Kidney epithelial cell (primary cell): Measurements from ENCODE around the gene UHMK1. TPM values are rescaled to one million over a fixed set of nuclear protein-coding genes. Genes with fewer than 3 reads are reported as not detected.

Experiments
- DNase-seq: peaks from one replicate; pipeline ENCODE4 v3.0.0-alpha.2; 2010; ENCODE audit warnings: low read depth
- H3K27me3 ChIP-seq: 2 replicates; pipeline ENCODE4 v1.6.0; 2011; ENCODE audit warnings: low read length; ENCODE audit not compliant: control insufficient read depth, insufficient read depth
- H3K36me3 ChIP-seq: 2 replicates; pipeline ENCODE4 v1.5.1; 2011; ENCODE audit warnings: low read length; ENCODE audit not compliant: control insufficient read depth, insufficient read depth
- H3K4me3 ChIP-seq: 2 replicates; pipeline ENCODE4 v1.5.1; 2011; ENCODE audit warnings: low read depth, mild to moderate bottlenecking, control low read depth, low read length
- total RNA-seq: library from RNA; depleted of rRNA; stranded (reverse); fragments of >200 nt; gene quantifications from 2 replicates; pipeline ENCODE4 v1.2.3, GENCODE V29; 2015
- TF ChIP-seq, protein P1 (sequence below): IDR thresholded peaks from 2 replicates; pipeline ENCODE4 v1.5.1; 2011; ENCODE audit warnings: mild to moderate bottlenecking, moderate library complexity, low read length, control low read depth, inconsistent platforms; ENCODE audit not compliant: insufficient read depth, poor library complexity, severe bottlenecking

Gene UHMK1
- total RNA-seq, 1 donor from 2014 or later = 61.2 TPM

GRCh38 chr1:162548170-162548569 lies 50.6 kb downstream of the UHMK1 start:
- H3K4me3 ChIP-seq = no peak overlapping the region
- DNase-seq = no peak
- TF ChIP-seq, protein P1, sequence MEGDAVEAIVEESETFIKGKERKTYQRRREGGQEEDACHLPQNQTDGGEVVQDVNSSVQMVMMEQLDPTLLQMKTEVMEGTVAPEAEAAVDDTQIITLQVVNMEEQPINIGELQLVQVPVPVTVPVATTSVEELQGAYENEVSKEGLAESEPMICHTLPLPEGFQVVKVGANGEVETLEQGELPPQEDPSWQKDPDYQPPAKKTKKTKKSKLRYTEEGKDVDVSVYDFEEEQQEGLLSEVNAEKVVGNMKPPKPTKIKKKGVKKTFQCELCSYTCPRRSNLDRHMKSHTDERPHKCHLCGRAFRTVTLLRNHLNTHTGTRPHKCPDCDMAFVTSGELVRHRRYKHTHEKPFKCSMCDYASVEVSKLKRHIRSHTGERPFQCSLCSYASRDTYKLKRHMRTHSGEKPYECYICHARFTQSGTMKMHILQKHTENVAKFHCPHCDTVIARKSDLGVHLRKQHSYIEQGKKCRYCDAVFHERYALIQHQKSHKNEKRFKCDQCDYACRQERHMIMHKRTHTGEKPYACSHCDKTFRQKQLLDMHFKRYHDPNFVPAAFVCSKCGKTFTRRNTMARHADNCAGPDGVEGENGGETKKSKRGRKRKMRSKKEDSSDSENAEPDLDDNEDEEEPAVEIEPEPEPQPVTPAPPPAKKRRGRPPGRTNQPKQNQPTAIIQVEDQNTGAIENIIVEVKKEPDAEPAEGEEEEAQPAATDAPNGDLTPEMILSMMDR = no peak
- no peaks in the 10 kb centered on the region for H3K36me3 ChIP-seq
- H3K27me3 ChIP-seq = no peaks in the 10 kb centered on the region

GRCh38 chr1:162549001-162549400 lies 51.4 kb downstream of the UHMK1 start:
- no peak for DNase-seq
- TF ChIP-seq, protein P1 = no peak
- H3K4me3 ChIP-seq = no peak overlapping the region
- no peaks in the 10 kb centered on the region for H3K36me3 ChIP-seq
- H3K27me3 ChIP-seq = no peaks in the 10 kb centered on the region

DNA sequence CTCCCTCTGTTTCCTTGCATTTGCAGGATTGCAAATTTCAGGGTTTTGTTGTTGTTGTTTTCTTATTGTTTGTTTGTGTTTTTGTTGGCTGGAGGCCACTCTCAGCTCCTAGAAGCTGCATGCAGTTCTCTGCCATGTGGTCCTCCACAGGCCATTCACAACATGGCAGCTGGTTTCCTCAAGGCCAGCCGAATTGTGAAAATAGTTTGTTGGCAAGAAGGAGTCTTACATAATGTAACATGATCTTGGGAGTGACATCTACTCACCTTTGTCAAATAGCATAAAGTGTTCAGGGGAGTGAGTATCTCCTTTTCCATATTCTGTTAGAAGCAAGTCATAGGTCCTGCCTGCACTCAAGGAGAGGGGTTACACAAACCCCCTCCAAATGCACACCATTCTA lies 53.3 kb downstream of the UHMK1 start:
- Histone ChIP-seq H3K27me3 (no peaks in the 10 kb centered on the region), H3K36me3 (no peaks in the 10 kb centered on the region), H3K4me3 (no peak overlapping the region)
- TF ChIP-seq, protein P1 = no peak
- DNase-seq = no peak

GRCh38 chr1:162551969-162552683 lies 54.5 kb downstream of the UHMK1 start:
- DNase-seq = no peak
- Histone ChIP-seq H3K36me3 (no peaks in the 10 kb centered on the region), H3K27me3 (no peaks in the 10 kb centered on the region), H3K4me3 (no peak overlapping the region)
- TF ChIP-seq, protein P1 = no peak

- TF ChIP-seq, protein P1 = no peak
- DNase-seq = no peak
- Histone ChIP-seq H3K36me3 (no peaks in the 10 kb centered on the region), H3K4me3 (no peak overlapping the region), H3K27me3 (no peaks in the 10 kb centered on the region)
Observed at GRCh38 chr1:162552684-162553252, 55.1 kb downstream of the UHMK1 start.
